ENCODE results near the gene AAR2. TPM values are rescaled to one million over a fixed set of nuclear protein-coding genes. Genes with fewer than 3 reads are reported as not detected.

AAR2 gene
- total RNA-seq, 1 donor from 2014 or later: 27.7 TPM

DNA sequence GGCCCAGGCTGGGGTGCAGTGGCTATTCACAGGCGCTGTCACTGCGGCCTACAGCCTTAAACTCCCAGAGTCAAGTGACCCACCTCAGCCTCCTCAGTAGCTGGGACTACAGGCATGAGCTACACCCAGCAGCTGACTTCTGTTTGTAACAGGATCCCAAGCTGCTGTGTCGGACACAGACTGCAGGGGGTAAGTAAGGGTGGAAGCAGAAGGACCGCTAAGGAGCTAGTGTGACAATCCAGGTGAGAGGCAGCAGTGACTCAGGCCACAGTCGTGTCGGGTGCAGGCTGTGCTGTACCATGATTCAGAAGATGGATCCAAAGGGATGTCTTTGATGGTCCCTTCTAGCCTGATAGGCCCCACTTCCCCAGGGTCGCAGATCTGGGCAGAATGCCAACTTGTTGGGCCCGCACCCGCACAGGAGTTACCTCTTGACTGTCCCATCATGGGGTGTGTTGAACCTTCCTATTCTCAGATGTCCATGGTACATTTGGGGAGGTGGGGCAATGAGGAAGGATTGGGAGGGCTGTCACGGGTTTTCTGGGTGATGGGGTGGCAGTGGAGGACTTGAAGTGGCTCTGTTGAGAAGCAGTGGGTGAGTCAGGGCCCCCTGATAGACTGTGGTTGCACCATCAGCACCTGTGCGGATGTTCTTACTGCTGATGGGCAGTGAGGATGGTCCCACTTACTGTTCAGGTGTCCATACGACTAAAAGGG is 25.3 kb downstream of the AAR2 start:
- Mint-ChIP-seq H3K9me3 (ENCODE audit: low read depth) (no peaks in the 10 kb centered on the region), H3K27ac (no peak overlapping the region), H3K4me3 (ENCODE audit: low read depth) (no peak overlapping the region), H3K36me3 (ENCODE audit: insufficient read depth) (no peaks in the 10 kb centered on the region), H3K27me3 (peaks cover 15% of the 10 kb centered on the region), H3K4me1 (ENCODE audit: low read depth) (no peaks in the 10 kb centered on the region)
- TF ChIP-seq, protein P1, sequence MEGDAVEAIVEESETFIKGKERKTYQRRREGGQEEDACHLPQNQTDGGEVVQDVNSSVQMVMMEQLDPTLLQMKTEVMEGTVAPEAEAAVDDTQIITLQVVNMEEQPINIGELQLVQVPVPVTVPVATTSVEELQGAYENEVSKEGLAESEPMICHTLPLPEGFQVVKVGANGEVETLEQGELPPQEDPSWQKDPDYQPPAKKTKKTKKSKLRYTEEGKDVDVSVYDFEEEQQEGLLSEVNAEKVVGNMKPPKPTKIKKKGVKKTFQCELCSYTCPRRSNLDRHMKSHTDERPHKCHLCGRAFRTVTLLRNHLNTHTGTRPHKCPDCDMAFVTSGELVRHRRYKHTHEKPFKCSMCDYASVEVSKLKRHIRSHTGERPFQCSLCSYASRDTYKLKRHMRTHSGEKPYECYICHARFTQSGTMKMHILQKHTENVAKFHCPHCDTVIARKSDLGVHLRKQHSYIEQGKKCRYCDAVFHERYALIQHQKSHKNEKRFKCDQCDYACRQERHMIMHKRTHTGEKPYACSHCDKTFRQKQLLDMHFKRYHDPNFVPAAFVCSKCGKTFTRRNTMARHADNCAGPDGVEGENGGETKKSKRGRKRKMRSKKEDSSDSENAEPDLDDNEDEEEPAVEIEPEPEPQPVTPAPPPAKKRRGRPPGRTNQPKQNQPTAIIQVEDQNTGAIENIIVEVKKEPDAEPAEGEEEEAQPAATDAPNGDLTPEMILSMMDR (IDR thresholded peaks at IDR 0.05; ENCODE audit: unreplicated experiment): no peak
- no peak for DNase-seq (ENCODE audit: low spot score, unreplicated experiment)

DNA sequence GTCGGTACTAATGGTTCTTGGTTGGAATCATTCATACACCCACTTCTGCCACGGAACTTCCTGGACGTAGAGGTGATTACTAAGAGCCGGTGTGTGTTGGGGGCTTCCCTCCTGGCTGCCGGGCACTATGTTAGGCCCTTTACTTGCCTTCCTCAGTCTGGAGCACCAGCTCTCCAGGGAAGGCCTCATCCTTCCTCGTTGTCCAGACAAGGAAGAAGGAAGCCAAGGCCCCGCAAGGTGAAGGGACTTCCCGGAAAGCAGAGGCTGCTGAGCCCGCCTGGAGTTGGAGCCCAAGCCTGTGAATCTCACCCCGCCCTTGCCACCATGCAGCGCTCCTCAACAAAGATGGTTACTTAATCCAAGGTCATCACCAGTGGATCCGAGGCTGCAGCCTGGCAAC is 26.2 kb downstream of the AAR2 start:
- Mint-ChIP-seq H3K4me3 (ENCODE audit: low read depth) (no peak overlapping the region), H3K27ac (no peak overlapping the region), H3K27me3 (peaks cover 15% of the 10 kb centered on the region), H3K36me3 (ENCODE audit: insufficient read depth) (no peaks in the 10 kb centered on the region), H3K4me1 (ENCODE audit: low read depth) (no peaks in the 10 kb centered on the region), H3K9me3 (ENCODE audit: low read depth) (no peaks in the 10 kb centered on the region)
- no peak for DNase-seq (ENCODE audit: low spot score, unreplicated experiment)
- TF ChIP-seq, protein P1 (IDR thresholded peaks at IDR 0.05; ENCODE audit: unreplicated experiment): no peak

DNA sequence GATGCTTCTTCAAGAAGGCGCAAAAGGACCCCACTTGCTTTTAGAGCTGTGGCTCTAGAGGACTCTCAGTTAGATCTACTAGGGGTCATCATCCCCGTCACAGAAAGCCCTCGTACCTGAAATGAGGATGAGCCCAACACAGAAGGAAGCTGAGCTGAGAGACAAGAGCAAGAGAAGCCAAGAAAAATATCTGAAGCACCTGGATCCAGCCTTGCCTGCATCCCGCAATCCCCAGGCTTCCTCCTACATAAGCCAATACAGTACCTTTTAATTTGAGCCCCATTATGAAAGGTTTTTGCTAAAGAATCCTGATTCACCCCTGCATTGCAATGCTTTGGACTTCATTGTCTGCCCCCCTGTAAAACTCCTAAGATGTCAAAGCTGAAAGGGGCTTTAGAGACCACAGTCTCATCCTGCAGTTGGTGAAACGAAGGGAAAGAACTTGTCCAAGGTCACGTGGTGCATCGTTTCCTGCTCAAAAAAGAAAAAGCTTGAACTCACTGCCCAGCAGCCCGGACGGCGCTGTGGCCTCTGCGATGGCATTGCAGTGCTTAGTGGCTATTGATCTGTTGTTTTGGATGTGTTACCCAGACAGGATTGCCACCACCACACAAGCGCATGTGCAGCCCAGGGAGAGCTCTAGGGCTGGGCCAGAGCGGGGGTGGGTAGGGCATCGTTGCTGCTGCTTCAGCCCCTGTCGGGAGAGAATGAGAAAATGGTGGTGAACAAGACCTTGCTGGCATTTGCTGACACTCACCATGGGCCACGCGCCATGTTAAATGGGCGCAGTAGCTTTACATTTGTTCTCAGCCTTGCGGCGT is 28.4 kb downstream of the AAR2 start:
- no peaks in the 10 kb centered on the region for H3K9me3 Mint-ChIP-seq (ENCODE audit: low read depth)
- no peak overlapping the region for H3K27ac Mint-ChIP-seq
- peaks cover 9% of the 10 kb centered on the region for H3K27me3 Mint-ChIP-seq
- TF ChIP-seq, protein P1 (IDR thresholded peaks at IDR 0.05; ENCODE audit: unreplicated experiment): no peak
- no peak for DNase-seq (ENCODE audit: low spot score, unreplicated experiment)
- no peaks in the 10 kb centered on the region for H3K4me1 Mint-ChIP-seq (ENCODE audit: low read depth)
- no peak overlapping the region for H3K4me3 Mint-ChIP-seq (ENCODE audit: low read depth)
- H3K36me3 Mint-ChIP-seq (ENCODE audit: insufficient read depth): no peaks in the 10 kb centered on the region

DNA sequence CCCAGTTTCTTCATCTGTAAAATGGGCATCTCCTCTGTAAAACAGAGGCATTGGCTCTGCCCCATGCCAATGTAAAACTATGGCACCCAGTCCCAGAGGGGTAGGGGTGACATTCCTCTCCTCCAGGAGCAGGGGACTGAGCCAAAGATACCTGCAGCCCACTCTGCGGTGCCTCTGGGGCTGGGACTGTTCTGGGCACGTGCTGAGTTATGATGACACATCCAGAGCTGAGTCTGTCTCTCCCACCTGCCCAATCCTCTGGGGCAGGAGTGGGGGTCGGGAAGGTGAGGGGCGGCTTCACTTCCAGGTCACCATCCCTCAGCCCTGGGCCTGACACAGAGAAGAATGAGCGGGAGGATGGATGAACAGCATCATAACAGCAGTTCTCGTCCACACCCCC is 29.9 kb downstream of the AAR2 start:
- Mint-ChIP-seq H3K9me3 (ENCODE audit: low read depth) (no peaks in the 10 kb centered on the region), H3K4me1 (ENCODE audit: low read depth) (peaks cover under 1% of the 10 kb centered on the region), H3K27ac (no peak overlapping the region), H3K4me3 (ENCODE audit: low read depth) (no peak overlapping the region), H3K36me3 (ENCODE audit: insufficient read depth) (no peaks in the 10 kb centered on the region), H3K27me3 (peaks cover 3% of the 10 kb centered on the region)
- TF ChIP-seq, protein P1 (IDR thresholded peaks at IDR 0.05; ENCODE audit: unreplicated experiment): no peak
- DNase-seq (ENCODE audit: low spot score, unreplicated experiment): no peak

DNA sequence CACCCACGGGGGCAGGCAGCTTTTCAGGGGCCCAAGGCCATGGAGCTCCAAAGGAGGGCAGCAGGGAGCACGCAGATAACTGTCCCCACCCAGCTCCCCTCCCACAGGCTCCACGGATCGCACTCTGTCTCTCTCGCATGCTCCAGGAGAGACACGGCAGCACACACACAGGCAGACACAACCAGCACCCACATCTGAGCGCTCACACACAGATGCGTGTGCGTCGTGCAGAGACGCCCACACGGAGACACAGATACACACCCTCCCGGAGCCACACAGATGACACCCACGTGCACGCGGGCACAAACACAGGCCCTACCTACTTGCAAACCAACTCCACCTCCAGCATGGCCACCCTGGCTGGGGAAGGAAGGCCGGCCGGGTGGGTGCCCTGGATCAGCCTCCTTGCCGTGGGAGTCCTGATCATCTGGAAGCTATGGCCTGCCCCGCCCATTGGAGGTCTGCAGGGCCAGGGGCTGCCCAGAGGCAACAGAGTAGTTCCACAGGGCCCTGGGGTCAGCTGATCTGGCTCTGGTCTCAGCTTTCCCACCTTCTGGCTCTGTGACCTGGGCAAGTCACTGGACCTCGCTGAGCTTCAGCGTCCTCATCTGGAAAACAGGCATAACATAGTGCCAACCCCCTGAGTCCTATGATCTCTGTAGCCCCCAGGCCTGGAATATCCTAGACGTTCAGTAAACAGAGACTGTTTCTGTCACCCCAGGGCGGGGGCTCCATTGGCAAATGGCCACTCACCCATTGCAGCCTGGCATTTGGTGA is 31.5 kb downstream of the AAR2 start:
- no peaks in the 10 kb centered on the region for H3K36me3 Mint-ChIP-seq (ENCODE audit: insufficient read depth)
- TF ChIP-seq, protein P1 (IDR thresholded peaks at IDR 0.05; ENCODE audit: unreplicated experiment): no peak
- no peak for DNase-seq (ENCODE audit: low spot score, unreplicated experiment)
- H3K4me1 Mint-ChIP-seq (ENCODE audit: low read depth): peaks cover 2% of the 10 kb centered on the region
- H3K27ac Mint-ChIP-seq: no peak overlapping the region
- peaks cover 3% of the 10 kb centered on the region for H3K27me3 Mint-ChIP-seq
- H3K4me3 Mint-ChIP-seq (ENCODE audit: low read depth): no peak overlapping the region
- no peaks in the 10 kb centered on the region for H3K9me3 Mint-ChIP-seq (ENCODE audit: low read depth)
